Left lung (tissue), 10 donors: ENCODE measurements around the gene HPS4. TPM values are rescaled to one million over a fixed set of nuclear protein-coding genes. Genes with fewer than 3 reads are reported as not detected.

ENCODE experiments used
- ATAC-seq: fragments of 200-7000 bp; cut with Tn5 transposase; one replicate; pipeline ENCODE4 v1.9.1; 2020; ENCODE audit warnings: moderate library complexity
- DNase-seq, 4 donors: peaks; one replicate each; pipeline ENCODE4 v3.0.0-alpha.2; 2013 to 2020
- H3K27ac ChIP-seq, 2 donors: fragments of 200-600 bp; sonication (generic) in 1 of 2; one replicate each; pipeline versions ENCODE4 v1.5.0 to v1.8.0; 2020 to 2021
- H3K27me3 ChIP-seq, 2 donors: fragments of 200-600 bp; sonication (generic) in 1 of 2; one replicate each; pipeline versions ENCODE4 v1.5.0 to v1.8.0; 2020 to 2021
- H3K36me3 ChIP-seq, 2 donors: fragments of 200-600 bp; sonication (generic) in 1 of 2; one replicate each; pipeline versions ENCODE4 v1.5.0 to v1.8.0; 2020 to 2021
- H3K4me1 ChIP-seq, 2 donors: fragments of 200-600 bp; one replicate each; pipeline ENCODE4 v1.8.0; 2021
- H3K4me3 ChIP-seq, 2 donors: fragments of 200-600 bp; sonication (generic) in 1 of 2; one replicate each; pipeline versions ENCODE4 v1.5.0 to v1.8.0; 2020 to 2021; ENCODE audit warnings: mild to moderate bottlenecking in 1 of 2
- H3K9me3 ChIP-seq, 2 donors: fragments of 200-600 bp; sonication (generic) in 1 of 2; one replicate each; pipeline versions ENCODE4 v1.5.0 to v1.8.0; 2020 to 2021
- CTCF ChIP-seq, 2 donors: fragments of 200-600 bp; sonication (generic) in 1 of 2; IDR thresholded peaks; one replicate each; pipeline versions ENCODE4 v1.5.0 to v1.8.0; 2021; ENCODE audit warnings: antibody characterized with exemption in 2 of 2
- intact Hi-C, 2 donors: fragments of 100-400 bp; cut with DNase I; formaldehyde crosslinking; loops; one replicate each; pipeline versions ENCODE4 v1.11.2 to v1.14.2; 2022
- polyA plus RNA-seq, 6 donors: library from polyadenylated mRNA; unstranded; fragments of 120-200 nt; gene quantifications; one replicate each; pipeline ENCODE4 v1.2.1, GENCODE V29; 2013; ENCODE audit not compliant: insufficient read length in 6 of 6
- total RNA-seq, 2 donors: library from RNA; stranded (reverse); fragmentation: NEBNext Ultra II Directional; extraction: Animal tissue kit (Norgen Biotek cat#: 25700); gene quantifications; one replicate each; pipeline ENCODE4 v1.2.1, GENCODE V29; 2021
- donor health status: DM: no; HTN: yes; CAD: no.
- donor health status: DM: no; HTN: no; CAD: no.

HPS4 gene
- total and polyA plus RNA-seq, 8 donors = 25.4 to 40.7 (median 34.4) TPM

DNA sequence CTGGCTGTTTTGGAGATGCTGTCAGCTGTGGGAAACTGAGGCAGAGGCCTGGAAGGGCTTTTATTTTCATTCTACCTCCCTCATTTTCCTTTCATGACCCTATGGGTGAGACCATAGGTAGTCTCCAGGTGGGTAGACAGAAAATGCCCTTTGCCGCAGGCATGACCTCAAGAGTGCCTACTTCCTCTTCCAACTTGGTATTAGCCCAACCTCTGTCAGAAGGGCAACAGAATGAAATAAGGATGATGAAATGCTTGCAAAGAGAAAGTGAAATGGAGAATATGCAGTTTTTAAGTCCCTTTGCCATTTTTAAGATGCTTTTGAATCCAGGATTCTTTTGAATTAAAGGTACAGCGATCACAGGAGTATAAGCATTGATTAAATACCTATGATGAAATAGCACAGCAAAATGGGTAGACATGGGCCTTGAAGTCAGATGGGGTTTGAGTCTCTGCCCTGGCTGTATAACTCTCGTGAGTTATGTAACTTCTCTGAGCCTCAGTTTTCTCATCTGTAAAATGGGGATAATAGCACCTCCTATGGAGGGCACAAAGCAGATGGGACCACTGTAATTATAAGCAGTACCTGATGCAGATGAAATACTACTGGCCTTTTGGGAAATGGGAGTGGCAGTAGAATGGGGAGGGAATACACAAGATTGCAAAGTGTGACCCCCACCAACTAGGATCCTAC lies 50.8 kb downstream of the HPS4 start:
- Histone ChIP-seq H3K36me3 (peaks cover 0 to 9% of the 10 kb centered on the region in 2 donors), H3K27ac (no peak overlapping the region), H3K4me3 (no peak overlapping the region), H3K27me3 (no peaks in the 10 kb centered on the region), H3K4me1 (peaks cover 0 to 34% of the 10 kb centered on the region in 2 donors), H3K9me3 (no peaks in the 10 kb centered on the region)
- intact Hi-C loops = no loop called here
- ATAC-seq (no peak), DNase-seq (no peak)
- no peak for TF ChIP-seq CTCF (IDR thresholded peaks at IDR 0.05)

GRCh38 chr22:26431261-26431995 lies 52.2 kb downstream of the HPS4 start:
- Histone ChIP-seq H3K4me1 (peaks cover 0 to 34% of the 10 kb centered on the region in 2 donors), H3K27me3 (no peaks in the 10 kb centered on the region), H3K9me3 (no peaks in the 10 kb centered on the region), H3K36me3 (peaks cover 0 to 9% of the 10 kb centered on the region in 2 donors), H3K4me3 (no peak overlapping the region), H3K27ac (no peak overlapping the region)
- DNase-seq = no peak
- no peak for ATAC-seq
- TF ChIP-seq CTCF (IDR thresholded peaks at IDR 0.05) = no peak
- intact Hi-C loops = no loop called here

DNA sequence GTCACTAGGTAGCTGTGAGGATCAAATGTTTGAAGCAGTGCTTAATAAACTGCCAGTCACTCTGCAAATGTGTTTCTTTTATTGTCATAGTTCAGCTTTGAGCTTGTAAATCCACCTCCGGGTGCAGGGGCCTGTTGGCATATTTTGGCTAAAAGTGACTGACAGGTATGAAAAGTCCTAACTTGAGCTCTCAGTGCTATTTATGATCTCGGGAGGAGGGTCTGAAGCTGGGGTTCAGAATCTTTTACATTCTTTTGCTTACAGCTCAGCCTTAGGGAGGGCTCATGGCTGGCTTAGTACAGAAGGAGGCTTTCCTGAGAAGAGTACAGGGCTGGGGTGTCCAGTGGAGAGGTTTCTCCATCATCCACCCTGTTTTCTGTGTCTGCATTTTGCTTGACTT lies 53.0 kb downstream of the HPS4 start:
- no peaks in the 10 kb centered on the region for H3K27me3 ChIP-seq
- no peak overlapping the region for H3K27ac ChIP-seq
- H3K4me3 ChIP-seq = no peak overlapping the region
- no peaks in the 10 kb centered on the region for H3K9me3 ChIP-seq
- no peak for TF ChIP-seq CTCF (IDR thresholded peaks at IDR 0.05)
- DNase-seq (no peak), ATAC-seq (no peak)
- H3K36me3 ChIP-seq = peaks cover 0 to 9% of the 10 kb centered on the region in 2 donors
- H3K4me1 ChIP-seq = peaks cover 0 to 34% of the 10 kb centered on the region in 2 donors
- intact Hi-C loops = no loop called here

DNA sequence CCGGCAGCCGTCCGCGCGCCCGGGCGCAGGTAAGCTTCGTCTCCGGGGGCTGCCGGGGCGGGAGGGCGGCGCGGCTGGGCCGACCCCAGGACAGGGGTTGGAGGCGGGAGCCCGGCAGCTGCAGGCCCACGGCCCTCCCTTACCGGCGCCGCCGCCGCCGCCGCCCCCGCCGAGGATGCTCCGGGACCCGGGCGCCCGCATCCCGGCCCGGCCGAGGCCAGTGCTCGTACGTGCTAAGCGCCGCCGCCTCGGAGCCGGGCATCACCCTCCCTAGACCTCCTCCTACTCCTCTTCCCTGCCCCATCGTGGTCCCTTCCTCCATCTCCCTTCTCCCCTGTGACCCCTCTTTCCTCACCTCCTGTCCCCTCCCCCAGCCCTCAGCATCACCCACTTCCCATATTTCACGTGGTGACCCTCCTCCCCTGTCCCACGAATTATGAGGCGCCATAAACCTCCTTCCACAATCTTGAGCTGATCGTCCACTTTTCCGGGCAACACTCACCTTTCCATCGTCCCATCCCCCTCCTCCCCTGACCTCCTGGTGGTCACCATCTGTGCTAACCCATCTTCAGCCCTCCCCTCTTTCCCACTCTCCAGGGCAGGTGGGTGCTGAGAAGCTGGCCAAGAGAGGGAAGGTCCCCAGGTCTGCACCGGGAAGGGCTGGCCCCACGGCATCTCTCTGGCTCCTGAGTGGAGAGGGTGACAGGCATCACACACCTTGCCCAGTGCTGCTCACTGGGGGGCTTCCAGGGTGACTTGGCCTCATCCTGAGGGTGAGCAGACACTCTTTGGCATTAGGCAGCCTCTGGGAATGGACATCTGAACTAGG lies 53.9 kb downstream of the HPS4 start:
- peak in 1 of 4 donors; percentile 82 for DNase-seq
- intact Hi-C loops = no loop called here
- H3K4me3 ChIP-seq = peak overlapping the region; percentile 25 to 59
- no peaks in the 10 kb centered on the region for H3K9me3 ChIP-seq
- ATAC-seq = no peak
- TF ChIP-seq CTCF (IDR thresholded peaks at IDR 0.05) = no peak
- peak overlapping the region in 1 of 2 donors; percentile 28 for H3K27ac ChIP-seq
- H3K27me3 ChIP-seq = no peaks in the 10 kb centered on the region
- H3K4me1 ChIP-seq = peaks cover 0 to 30% of the 10 kb centered on the region in 2 donors
- H3K36me3 ChIP-seq = peaks cover 0 to 9% of the 10 kb centered on the region in 2 donors
